HepG2 (cell line): ENCODE data around the gene FAHD1. TPM values are rescaled to one million over a fixed set of nuclear protein-coding genes. Genes with fewer than 3 reads are reported as not detected.

ENCODE experiments used
- ASH2L ChIP-seq: fragments of 300-600, 200-600 bp; sonication (generic); IDR thresholded peaks from 2 replicates; pipeline ENCODE4 v1.7.0; 2017; ENCODE audit warnings: low read depth, mild to moderate bottlenecking, moderate library complexity, mixed read lengths, low read length; ENCODE audit not compliant: insufficient read length
- EED ChIP-seq: sonication (generic); formaldehyde crosslinking; IDR thresholded peaks from 2 replicates; pipeline ENCODE4 v1.5.0; 2020; ENCODE audit warnings: mild to moderate bottlenecking, missing genetic modification reagents
- HNRNPL ChIP-seq: fragments of 200-400 bp; formaldehyde crosslinking; IDR thresholded peaks from 2 replicates; pipeline ENCODE4 v1.6.1; 2017; ENCODE audit warnings: mild to moderate bottlenecking, low read depth, low read length
- HOXA3 ChIP-seq: sonication (generic); formaldehyde crosslinking; IDR thresholded peaks from 2 replicates; pipeline ENCODE4 v1.5.0; 2020; ENCODE audit warnings: missing genetic modification reagents
- ISX ChIP-seq: sonication (generic); formaldehyde crosslinking; conservative IDR thresholded peaks from 2 replicates; pipeline ENCODE4 v1.5.0; 2020; ENCODE audit warnings: missing genetic modification reagents
- RFX1 ChIP-seq: fragments of 450-650 bp; IDR thresholded peaks from 2 replicates; pipeline ENCODE4 v1.6.1; 2017
- THYN1 ChIP-seq: sonication (generic); formaldehyde crosslinking; IDR thresholded peaks from 2 replicates; pipeline ENCODE4 v1.8.1; 2023; ENCODE audit warnings: low read depth, mild to moderate bottlenecking, moderate library complexity, missing genetic modification reagents, borderline replicate concordance
- ZBTB7A ChIP-seq: sonication (generic); formaldehyde crosslinking; IDR thresholded peaks from 2 replicates; pipeline ENCODE4 v1.8.0; 2022; ENCODE audit warnings: mild to moderate bottlenecking, missing genetic modification reagents
- ZNF746 ChIP-seq: sonication (generic); formaldehyde crosslinking; IDR thresholded peaks from 2 replicates; pipeline ENCODE4 v1.8.0; 2022; ENCODE audit warnings: mild to moderate bottlenecking, missing genetic modification reagents
- polyA plus RNA-seq, 8 experiments: library from polyadenylated mRNA; depleted of rRNA in 3 of 8; stranded (reverse) in 7 of 8; unstranded in 1 of 8; fragments of >200 nt; fragmentation: Illumina TruSeq in 4 of 8; extraction: Trizol in 4 of 8; gene quantifications; 2 replicates each; pipeline versions ENCODE4 v1.2.1 to v1.2.3, GENCODE V29; 2011 to 2016; ENCODE audit warnings: low read depth in 4 of 8, missing spikeins in 1 of 8, mixed read lengths in 1 of 8; ENCODE audit not compliant: insufficient read depth in 1 of 8
- total RNA-seq, 5 experiments: library from RNA; depleted of rRNA; stranded (reverse); fragments of >200 nt; fragmentation: Illumina TruSeq; extraction: Trizol; gene quantifications; 2 replicates each; pipeline ENCODE4 v1.2.3, GENCODE V29; 2016; ENCODE audit warnings: low read depth in 1 of 5
- TF ChIP-seq, protein P1 (sequence below): sonication (generic); formaldehyde crosslinking; IDR thresholded peaks from 2 replicates; pipeline ENCODE4 v1.4.0; 2020; ENCODE audit warnings: missing genetic modification reagents
- TF ChIP-seq, protein P2 (sequence below), 2 experiments: IDR thresholded peaks; 2 replicates each; pipeline ENCODE4 v1.6.1; 2011 to 2012; ENCODE audit warnings: low read length in 2 of 2, borderline replicate concordance in 1 of 2, low read depth in 1 of 2, mild to moderate bottlenecking in 1 of 2, moderate library complexity in 1 of 2
- TF ChIP-seq, protein P3 (sequence below): sonication (generic); formaldehyde crosslinking; IDR thresholded peaks from 2 replicates; pipeline ENCODE4 v1.4.0; 2020; ENCODE audit warnings: missing genetic modification reagents
- TF ChIP-seq, protein P4 (sequence below), 2 experiments: sonication (generic) in 1 of 2; formaldehyde crosslinking in 1 of 2; IDR thresholded peaks; 2 replicates each; pipeline versions ENCODE4 v1.6.1 to v1.9.0; 2014 to 2022; ENCODE audit warnings: antibody characterized with exemption in 1 of 2, borderline replicate concordance in 1 of 2, inconsistent platforms in 1 of 2, low read depth in 1 of 2, missing genetic modification reagents in 1 of 2

FAHD1 gene
- total and polyA plus RNA-seq, 2 of the 13 experiments (the other 11 are each of a cell fraction or from before 2014, with no cell fraction given): 39.0 to 45.3 TPM

DNA sequence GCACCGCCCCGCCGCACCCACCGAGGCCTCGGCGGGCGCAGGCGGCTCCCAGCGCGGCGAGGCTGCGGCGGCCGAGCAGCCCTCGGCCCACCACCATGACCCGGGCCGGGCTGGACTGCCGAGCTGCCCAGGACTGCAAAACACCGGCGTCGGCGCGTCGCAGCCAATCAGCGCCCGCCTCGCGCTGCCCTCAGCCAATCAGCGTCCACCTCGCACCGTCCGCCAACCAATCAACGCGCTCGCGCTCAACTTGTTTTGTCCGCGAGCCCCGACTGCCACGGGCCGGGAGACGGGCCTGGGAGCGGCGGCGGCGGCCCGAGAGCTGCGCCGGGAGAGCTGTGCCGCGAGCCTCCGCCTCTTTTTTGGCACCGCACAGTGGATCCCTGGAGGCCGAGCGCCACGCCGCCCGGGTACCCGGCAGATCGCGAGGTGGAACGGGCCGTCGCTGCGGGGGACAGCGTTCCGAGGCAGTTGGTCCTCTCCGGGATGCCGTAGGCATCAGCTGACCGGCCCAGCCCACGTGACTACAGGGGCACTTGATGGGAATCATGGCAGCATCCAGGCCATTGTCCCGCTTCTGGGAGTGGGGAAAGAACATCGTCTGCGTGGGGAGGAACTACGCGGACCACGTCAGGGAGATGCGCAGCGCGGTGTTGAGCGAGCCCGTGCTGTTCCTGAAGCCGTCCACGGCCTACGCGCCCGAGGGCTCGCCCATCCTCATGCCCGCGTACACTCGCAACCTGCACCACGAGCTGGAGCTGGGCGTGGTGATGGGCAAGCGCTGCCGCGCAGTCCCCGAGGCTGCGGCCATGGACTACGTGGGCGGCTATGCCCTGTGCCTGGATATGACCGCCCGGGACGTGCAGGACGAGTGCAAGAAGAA lies at the start of gene FAHD1, which contains the start of gene HAGH (continued):
- TF ChIP-seq, protein P1, sequence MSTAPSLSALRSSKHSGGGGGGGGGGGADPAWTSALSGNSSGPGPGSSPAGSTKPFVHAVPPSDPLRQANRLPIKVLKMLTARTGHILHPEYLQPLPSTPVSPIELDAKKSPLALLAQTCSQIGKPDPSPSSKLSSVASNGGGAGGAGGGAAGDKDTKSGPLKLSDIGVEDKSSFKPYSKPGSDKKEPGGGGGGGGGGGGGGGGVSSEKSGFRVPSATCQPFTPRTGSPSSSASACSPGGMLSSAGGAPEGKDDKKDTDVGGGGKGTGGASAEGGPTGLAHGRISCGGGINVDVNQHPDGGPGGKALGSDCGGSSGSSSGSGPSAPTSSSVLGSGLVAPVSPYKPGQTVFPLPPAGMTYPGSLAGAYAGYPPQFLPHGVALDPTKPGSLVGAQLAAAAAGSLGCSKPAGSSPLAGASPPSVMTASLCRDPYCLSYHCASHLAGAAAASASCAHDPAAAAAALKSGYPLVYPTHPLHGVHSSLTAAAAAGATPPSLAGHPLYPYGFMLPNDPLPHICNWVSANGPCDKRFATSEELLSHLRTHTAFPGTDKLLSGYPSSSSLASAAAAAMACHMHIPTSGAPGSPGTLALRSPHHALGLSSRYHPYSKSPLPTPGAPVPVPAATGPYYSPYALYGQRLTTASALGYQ (CRISPR knock-in tag): 0 out of 2 replicates have a peak, but pooled peaks have one; percentile 58
- TF ChIP-seq THYN1 (CRISPR knock-in tag): no peak
- peak; percentile 91 for TF ChIP-seq ASH2L
- TF ChIP-seq EED (CRISPR knock-in tag): peak; percentile 93; the same call in 1 of the 2 replicates
- TF ChIP-seq ZBTB7A (CRISPR knock-in tag): no peak
- peak; percentile 46; the same call in 1 of the 2 replicates for TF ChIP-seq ZNF746
- TF ChIP-seq HNRNPL: peak; percentile 83
- TF ChIP-seq, protein P2, sequence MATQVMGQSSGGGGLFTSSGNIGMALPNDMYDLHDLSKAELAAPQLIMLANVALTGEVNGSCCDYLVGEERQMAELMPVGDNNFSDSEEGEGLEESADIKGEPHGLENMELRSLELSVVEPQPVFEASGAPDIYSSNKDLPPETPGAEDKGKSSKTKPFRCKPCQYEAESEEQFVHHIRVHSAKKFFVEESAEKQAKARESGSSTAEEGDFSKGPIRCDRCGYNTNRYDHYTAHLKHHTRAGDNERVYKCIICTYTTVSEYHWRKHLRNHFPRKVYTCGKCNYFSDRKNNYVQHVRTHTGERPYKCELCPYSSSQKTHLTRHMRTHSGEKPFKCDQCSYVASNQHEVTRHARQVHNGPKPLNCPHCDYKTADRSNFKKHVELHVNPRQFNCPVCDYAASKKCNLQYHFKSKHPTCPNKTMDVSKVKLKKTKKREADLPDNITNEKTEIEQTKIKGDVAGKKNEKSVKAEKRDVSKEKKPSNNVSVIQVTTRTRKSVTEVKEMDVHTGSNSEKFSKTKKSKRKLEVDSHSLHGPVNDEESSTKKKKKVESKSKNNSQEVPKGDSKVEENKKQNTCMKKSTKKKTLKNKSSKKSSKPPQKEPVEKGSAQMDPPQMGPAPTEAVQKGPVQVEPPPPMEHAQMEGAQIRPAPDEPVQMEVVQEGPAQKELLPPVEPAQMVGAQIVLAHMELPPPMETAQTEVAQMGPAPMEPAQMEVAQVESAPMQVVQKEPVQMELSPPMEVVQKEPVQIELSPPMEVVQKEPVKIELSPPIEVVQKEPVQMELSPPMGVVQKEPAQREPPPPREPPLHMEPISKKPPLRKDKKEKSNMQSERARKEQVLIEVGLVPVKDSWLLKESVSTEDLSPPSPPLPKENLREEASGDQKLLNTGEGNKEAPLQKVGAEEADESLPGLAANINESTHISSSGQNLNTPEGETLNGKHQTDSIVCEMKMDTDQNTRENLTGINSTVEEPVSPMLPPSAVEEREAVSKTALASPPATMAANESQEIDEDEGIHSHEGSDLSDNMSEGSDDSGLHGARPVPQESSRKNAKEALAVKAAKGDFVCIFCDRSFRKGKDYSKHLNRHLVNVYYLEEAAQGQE (IDR thresholded peaks at IDR 0.05; ENCODE audit: borderline replicate concordance in 1 of 2, low read depth in 1 of 2, low read length in 2 of 2): peak in 1 of 2 experiments; percentile 72; a peak in 1 of 4 replicates
- TF ChIP-seq, protein P3, sequence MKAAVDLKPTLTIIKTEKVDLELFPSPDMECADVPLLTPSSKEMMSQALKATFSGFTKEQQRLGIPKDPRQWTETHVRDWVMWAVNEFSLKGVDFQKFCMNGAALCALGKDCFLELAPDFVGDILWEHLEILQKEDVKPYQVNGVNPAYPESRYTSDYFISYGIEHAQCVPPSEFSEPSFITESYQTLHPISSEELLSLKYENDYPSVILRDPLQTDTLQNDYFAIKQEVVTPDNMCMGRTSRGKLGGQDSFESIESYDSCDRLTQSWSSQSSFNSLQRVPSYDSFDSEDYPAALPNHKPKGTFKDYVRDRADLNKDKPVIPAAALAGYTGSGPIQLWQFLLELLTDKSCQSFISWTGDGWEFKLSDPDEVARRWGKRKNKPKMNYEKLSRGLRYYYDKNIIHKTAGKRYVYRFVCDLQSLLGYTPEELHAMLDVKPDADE (CRISPR knock-in tag): no peak; the same call in 1 of the 2 replicates
- TF ChIP-seq ISX (CRISPR knock-in tag): 0 out of 2 replicates have a peak, but pooled peaks have one; percentile 18
- no peak for TF ChIP-seq RFX1
- peak; percentile 93 for TF ChIP-seq HOXA3 (CRISPR knock-in tag)
- TF ChIP-seq, protein P4, sequence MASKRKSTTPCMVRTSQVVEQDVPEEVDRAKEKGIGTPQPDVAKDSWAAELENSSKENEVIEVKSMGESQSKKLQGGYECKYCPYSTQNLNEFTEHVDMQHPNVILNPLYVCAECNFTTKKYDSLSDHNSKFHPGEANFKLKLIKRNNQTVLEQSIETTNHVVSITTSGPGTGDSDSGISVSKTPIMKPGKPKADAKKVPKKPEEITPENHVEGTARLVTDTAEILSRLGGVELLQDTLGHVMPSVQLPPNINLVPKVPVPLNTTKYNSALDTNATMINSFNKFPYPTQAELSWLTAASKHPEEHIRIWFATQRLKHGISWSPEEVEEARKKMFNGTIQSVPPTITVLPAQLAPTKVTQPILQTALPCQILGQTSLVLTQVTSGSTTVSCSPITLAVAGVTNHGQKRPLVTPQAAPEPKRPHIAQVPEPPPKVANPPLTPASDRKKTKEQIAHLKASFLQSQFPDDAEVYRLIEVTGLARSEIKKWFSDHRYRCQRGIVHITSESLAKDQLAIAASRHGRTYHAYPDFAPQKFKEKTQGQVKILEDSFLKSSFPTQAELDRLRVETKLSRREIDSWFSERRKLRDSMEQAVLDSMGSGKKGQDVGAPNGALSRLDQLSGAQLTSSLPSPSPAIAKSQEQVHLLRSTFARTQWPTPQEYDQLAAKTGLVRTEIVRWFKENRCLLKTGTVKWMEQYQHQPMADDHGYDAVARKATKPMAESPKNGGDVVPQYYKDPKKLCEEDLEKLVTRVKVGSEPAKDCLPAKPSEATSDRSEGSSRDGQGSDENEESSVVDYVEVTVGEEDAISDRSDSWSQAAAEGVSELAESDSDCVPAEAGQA (IDR thresholded peaks at IDR 0.05; ENCODE audit: low read depth): peak; percentile 80
- TF ChIP-seq, protein P4 (CRISPR knock-in tag; IDR thresholded peaks at IDR 0.05; ENCODE audit: borderline replicate concordance): no peak; the same call in 1 of the 2 replicates
